HG03575 (cell line): ENCODE measurements around the gene ACTR6.

ENCODE experiments used
- ATAC-seq: cut with Tn5 transposase; IDR thresholded peaks from one replicate; pipeline ENCODE4 v1.9.1; 2021; ENCODE audit not compliant: unreplicated experiment, insufficient number of reproducible peaks, low FRiP score; ENCODE audit errors: extremely low read depth

The ACTR6 gene

DNA sequence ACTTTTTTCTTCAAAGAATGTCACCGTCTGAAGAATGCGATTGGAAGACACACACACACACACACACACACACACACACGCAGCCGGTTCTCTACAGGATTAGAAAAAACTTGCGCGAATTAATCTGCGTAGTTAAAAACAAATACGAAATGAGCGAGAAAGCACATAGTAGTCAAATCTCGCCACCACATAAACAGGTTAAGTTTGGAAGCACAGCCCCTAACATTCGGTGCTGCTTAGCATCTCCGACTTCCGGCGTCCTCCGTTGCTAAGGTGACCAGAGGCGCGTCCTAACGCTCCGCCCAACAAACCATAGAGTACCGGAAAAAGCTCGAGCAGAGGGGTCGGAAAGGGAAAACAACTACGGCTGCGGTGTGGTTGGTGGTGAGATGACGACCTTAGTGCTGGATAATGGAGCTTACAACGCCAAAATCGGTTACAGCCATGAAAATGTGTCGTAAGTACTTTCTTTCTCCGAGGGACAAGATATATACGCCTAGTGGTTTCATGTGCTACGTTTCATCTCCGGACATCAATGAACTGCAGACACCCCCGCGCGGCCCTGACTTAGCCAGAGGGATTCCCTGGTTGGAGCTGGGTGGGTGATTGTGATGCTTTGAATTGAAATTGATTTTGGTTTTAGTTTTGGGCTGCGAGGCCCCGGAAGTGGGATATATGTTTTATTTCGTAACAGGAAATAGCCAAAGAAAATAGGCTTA is at the start of gene ACTR6:
Gene ACTR6, plus strand, starts transcription at position 353 of the 719 bp plus-strand sequence. Its CDS starts 37 bp downstream, at position 390.
- ATAC-seq: peak; percentile 78

DNA sequence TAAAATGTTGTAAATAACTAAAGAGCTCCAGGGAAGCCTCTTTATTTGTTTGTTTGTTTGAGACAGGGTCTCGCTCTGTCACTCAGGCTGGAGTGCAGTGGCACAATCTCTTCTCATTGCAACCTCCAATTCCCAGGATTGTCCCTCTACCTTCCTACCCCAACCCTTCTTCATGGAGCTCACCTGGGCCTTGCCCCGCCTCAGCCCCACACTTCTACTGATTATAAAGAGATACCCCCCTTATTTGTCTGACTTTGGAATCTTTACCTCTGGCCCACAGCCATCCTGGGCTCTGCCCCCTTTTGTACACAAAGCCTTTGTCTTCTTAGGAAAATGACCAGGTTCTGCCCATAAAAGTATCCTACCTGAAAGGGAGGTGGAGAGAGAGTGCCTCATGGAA is 48.8 kb upstream of the ACTR6 start:
- ATAC-seq: no peak

DNA sequence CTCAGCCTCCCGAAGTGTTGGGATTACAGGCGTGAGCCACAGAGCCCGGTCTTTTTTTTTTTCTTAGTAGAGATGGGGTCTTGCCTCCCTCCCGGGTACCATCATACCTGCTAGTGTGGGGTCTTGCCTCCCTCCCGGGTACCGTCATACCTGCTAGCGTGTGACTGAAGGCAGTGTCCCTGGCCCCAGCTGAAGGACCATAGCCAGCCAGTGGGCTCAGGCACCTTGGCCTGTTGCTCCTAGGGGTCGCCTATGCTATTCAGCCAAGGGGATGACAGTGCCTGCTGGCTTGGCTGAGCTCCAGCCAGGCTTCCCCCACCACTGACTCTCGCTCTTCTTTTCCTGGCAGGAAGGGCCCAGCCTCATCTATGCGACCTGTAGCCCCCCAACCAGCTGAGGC is 47.5 kb upstream of the ACTR6 start:
- no peak for ATAC-seq

DNA sequence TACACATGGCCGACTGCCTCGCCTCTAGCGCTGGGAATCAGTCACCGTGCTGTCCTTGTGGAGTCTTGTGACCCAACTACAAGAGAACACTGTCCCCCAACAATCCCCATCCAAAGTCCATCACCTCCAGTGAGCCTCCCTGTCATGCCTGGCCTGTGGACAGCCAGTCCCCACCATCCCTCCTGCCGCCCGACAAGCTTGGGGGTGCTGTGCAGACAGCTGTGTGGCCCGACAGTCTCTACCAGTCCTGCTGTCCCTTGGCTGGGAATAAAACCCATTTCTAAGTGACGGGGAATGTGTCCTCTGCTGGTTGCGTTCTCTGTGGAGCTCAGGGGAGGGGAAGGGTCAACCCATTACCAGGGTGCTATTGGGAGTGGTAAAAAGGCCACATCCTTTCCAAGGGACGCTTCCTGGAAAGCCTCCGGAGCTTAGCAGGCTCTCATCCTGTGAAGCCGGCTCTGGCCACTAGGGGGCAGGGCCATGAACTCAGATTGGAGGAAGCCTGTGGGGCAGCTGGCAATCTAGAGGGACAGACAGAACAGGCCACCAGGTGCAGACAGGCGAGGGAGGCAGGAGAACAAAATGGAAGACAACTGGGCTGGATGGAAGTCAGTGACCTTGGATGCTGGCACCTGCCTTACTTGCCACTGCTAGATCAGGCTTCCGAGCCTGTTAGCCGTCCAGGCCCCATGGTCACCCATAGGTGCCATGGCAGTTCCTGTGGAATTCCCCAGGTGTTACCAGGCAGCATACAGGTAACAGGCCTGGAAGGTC is 46.0 kb upstream of the ACTR6 start:
- no peak for ATAC-seq

DNA sequence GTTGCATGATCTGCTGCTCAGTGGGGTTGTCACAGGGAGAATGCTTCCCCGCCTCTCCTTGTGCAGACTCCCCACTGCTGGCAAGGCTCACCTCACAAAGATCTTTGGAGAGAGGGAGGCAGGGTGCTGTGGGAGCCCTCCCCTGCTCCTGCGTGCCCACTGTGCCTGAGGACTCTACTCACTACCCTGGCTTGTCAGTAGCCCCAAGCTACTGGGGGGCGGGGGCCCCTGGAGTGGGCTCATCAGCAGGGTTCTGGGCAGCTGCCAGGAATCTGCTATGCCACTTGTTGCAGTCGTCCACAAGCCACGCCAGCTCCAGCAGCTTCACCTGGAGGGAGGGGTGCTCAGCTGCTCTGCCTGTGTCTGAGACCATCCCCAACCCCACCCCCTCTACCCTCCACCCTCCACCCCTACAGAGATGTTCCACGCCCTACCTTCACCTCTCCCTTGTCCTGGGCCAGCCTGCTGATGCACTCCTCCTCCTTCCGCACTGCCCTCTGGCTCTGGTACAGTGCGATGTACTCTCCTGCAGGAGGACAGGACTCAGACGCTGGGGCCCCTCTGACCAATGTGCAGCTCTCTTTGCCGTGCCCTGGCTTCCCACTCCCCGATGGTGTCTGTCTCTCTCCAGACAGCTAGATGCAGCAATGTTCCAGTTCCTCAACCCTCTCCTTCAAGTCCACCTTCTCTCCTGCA is 43.7 kb upstream of the ACTR6 start:
- no peak for ATAC-seq

DNA sequence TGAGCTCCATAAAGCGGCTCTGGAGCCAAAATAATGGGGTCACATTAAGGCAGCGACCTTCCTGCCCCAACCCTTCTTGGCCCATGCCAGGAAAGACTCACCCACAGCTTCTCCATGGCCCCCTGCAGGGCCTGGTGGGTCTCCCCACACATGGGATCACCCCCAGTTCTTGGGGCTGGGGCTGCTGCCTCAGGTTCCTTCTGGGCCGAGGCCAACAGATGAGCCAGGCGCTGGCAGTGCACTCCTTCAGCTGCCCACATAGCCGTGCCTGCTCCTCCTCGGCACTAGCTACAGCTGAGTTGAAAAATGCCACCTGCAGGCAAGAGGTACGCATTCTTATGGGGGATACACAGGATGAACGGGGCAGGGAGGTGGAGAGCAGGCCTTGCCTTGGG is 43.2 kb upstream of the ACTR6 start:
- no peak for ATAC-seq

DNA sequence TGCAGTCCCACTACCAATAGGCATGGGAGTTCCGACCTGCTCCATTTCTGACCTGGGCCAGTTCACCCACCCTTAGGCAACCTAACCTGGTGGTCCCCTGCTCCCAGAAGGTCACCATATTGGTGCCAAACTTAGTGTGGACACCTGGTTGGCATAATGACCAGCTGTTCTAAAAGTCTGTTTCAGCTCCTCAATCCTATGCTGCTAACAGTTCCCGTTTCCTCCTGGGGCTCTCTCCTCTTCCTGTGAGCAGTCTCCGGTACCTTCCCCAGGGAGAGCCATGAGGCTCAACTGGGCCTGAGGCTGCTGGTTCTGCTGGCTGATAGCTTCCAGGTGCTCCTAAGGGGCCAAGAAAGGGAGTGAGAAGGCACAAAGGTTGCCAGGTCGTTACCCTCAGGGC is 42.1 kb upstream of the ACTR6 start:
- no peak for ATAC-seq

DNA sequence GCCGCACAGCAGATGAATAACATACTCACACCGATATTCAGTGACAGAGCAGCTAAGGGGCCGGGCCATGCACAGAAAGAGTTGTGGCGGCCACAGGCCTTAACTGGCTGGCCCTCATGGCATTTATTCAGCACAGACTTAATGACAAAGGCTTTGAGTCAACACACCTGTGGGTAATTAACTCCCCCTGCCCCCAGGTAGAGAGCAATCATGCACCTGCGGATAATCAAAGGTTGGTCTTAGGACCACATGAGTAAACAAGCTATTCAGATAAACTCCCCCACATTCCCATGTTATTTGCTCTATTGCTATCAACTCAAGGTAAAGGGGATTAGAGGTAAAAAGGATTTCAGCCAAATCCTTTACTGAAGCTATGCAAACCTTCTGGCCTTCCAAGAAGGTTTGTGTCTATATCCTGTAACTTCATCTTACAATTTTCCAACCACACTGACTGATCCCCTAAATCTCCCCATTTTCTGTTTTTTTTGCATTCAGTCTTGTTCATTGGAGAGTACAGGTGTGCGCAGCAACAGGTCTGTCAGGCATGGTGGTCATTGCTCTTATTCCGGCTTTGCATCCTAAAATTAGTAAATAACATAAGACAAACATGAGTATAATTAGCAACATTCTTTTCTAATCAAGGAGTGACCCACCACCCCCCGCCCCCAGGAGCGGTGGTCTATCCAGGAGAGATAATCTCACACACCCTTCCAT is 41.1 kb upstream of the ACTR6 start:
- no peak for ATAC-seq

DNA sequence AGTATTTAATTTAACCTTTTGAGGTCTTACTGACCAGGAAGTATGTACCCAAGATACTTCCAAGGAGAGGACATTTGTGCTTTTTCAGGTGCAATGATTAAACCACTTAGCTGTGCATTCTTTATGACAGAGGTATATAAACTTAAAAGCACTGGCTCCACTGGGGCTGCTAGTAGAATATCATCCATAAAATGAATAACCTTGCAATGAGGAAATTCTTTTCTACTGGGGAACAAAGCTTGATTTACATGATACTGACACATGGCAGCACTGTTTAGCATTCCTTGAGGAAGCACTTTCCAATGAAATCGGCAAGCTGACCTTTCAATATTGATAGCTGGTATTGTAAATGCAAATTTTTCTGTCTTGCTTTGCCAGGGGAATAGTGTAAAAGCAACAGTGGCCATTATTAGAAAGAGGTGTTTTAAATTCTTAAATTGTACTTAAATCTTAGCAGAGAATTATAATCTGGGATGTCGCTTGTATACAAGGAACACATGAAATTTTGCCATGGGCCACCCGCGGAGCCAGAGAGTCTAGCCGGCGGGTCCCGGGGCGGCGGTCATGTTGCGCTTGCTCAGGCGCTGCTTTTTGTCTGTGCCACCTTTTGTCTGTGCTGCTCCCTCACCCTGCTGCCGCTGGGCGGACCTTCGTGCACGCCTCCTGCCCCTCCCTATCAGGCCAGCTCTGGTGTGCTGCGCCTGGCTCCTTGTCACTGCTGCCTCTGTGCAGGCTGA is 37.0 kb upstream of the ACTR6 start:
- peak; percentile 99 for ATAC-seq

DNA sequence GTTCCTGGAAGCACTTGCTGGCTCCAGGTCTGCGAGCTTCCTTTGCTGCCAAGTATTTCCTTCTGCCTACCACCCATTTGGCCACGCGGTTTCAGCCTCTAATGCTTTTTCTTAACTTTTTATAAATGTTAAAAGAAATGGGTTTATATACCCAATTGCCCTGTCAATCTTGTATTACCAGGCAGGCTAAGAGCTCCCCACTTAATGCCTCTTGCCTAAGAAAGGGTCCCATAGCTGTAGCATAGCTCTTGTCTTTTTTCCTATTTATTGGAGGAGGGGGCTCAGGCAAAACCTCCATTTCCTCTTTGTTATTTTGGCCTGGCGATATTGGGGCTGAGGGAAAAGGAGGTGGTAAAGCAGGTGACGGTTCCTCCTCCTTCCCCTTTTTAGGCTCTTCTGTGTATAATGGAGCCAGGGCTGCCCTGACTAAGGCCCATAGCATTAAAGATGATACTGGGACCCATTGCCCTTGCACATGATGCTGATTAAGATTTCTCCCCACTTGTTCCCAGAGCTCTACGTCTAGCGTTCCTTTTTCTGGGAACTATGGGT is 36.4 kb upstream of the ACTR6 start:
- no peak for ATAC-seq

DNA sequence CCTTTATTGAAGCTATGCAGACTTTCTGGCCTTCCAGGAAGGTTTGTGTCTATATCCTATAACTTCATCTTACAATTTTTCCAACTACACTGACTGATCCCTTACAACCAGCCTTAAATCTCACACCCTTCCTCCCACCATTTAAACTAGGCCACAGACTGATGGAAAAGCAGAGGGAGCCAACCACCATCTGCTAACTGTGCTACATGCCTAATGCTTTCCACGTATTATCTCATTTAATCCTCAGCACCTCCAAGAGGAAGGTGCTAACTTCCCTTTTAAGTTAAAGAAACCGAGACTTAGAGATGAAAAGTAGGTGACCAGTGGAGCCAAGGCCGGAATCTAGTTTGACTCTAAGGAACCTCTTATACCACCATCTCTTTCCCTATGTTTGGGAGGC is 35.3 kb upstream of the ACTR6 start:
- no peak for ATAC-seq

DNA sequence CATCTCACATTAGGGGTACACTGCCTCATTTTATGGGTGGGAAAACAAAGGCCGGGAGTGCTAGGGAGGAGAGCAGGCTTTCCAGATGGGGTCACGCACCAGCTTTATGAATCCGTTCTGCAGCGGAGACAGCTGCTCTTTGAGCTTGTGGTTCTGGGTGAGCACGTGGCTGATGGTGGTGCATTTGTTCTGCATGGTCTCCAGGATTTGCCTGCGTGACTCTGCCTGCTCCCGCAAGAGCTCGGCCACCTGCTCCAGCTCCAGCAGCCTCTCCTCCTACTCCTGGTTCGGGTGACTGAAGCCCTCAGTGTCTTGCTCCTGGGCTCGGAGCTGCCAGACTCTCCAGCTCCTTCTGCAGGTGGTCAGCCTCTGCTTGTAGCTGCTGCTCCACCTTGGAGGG is 34.4 kb upstream of the ACTR6 start:
- ATAC-seq: no peak

DNA sequence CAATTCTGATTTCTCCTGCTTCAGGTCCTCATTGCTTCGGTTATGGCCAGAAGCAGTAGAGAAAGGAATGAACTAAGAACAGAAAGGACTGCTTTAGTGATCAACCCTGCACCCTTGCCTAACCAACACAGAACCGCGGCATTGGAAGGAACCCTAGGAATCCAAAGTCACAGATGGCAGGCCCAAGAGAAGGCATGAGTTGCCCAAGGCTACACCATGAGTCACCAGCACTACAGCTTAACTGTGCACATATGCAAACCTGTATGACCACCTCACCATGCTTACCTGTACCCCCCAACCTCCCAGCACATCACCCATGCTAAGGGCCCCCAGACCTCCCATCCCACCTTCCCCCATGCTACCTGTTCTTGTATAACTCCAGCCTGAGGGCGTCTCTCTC is 32.1 kb upstream of the ACTR6 start:
- ATAC-seq: no peak

DNA sequence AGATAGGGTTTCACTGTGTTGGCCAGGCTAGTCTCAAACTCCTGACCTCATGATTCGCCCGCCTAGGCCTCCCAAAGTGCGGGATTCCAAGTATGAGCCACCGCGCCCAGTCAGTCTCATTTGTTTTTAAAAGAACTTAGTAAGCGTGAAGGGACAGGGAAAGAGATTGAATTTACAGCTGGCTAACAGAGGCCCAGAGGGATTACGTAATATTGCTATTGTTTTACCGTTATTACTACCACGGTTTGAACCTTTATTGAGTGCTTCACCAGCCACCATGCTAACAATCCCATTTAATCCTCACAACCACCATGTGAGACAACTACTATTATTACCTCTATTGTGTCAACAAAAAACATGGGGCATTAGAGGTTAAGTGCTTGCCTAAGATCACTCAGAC is 31.3 kb upstream of the ACTR6 start:
- no peak for ATAC-seq

DNA sequence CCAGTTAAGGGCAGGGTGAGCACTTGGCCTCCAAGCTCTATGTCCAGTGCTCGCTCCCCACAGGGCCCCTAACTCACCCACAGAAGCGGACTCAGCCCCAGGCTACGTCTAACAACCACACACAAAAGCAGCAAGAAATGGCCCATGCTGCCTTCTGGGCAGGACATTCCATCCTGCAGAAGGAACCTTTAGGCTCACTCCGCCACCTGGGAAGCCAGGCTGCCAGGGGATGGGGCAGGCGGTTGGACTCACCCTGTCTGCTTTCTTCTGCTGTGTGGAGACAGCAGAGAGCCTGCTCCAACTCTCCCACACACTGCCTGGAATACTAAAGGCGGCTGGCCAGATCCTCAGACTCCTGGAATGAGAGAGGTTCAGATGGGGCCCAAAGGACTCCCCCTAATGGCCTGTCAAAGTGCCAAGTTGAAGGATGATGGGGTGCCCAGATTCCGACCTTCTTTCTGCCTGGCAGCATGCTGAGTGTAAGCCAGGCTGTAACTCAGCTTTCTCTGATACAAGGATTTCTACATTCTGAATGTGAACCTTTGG is 30.2 kb upstream of the ACTR6 start:
- no peak for ATAC-seq

DNA sequence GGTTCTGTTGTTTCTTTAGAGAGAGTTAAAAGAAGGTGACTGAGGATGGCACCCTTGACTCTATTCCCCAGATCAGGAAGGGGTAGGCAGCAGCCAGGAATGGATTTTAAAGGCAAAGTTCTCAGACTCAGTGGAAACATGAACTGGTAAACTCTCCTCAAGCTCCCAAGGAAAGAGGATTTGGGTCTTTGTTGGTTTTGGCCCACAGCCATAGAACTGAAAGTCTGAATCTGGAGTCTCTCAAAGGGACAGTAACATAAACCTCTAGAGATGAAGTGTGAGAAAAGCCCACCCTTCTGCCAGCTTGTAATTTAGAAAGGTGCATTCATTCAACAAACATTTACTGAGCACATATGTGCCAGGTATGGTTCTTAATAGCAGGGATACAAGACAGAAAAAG is 29.4 kb upstream of the ACTR6 start:
- no peak for ATAC-seq

DNA sequence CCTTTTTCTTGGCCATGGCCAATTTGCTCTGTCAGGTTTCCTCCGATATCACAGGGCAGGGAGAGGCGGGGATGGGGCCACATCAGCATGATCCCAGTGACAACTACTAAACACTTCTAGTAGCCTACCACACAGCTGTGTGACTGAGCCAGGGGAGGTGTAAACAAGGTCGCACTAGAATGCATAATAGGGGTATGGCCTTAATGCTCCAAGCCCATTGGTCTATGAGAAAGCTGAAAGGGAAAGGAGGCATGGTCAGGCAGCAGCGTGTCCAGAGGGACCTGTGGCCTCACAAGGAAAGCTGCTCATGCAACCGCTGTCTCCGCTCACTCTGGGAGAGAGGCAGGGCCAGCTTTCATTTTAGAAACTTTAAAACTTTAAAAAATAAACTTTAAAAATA is 27.5 kb upstream of the ACTR6 start:
- ATAC-seq: no peak

DNA sequence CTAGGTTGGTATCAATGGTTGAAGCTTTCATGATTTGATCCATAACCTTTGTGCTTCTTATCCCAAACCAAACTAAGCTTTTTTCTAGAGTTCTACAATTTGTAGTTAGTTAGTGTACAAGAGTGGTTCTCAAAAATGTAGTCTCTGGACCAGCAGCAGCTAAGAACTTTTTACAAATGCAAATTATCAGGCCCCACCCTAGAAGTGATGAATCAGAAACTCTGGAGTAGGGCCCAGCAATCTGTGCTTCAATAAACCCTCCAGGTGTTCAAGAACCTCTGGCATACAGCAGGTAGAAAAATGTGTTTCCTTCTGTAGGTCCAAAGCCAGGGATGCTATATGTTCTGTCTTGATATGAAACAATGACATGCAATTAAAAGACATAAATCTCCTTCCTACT is 26.1 kb upstream of the ACTR6 start:
- no peak for ATAC-seq
